ENCODE measurements around the gene FOXI1. TPM values are rescaled to one million over a fixed set of nuclear protein-coding genes. Genes with fewer than 3 reads are reported as not detected.
"Not testable (repeated sequence)": the region's sequence is repeated elsewhere in the genome, so short reads cannot be mapped to it uniquely, and the experiment has no call there.

Gene FOXI1
- total RNA-seq, 2 experiments from 2014 or later: not detected

GRCh38 chr5:170137694-170138214, 32.1 kb downstream of the FOXI1 start:
- no peaks in the 10 kb centered on the region for H3K4me1 Mint-ChIP-seq (ENCODE audit: low read depth)
- H3K9me3 Mint-ChIP-seq: no peaks in the 10 kb centered on the region
- no peaks in the 10 kb centered on the region for H3K27me3 Mint-ChIP-seq (ENCODE audit: low read depth)
- CTCF ChIA-PET: interaction anchor here (1.6 kb wide), 1 partner anchor 39 kb away, joined by 4 read pairs; no protein-coding TSS in a partner anchor
- intact Hi-C loops (cut with micrococcal nuclease): no loop called here
- DNase-seq: no peak
- no peak overlapping the region for H3K4me3 Mint-ChIP-seq
- H3K36me3 Mint-ChIP-seq (ENCODE audit: low read depth): no peaks in the 10 kb centered on the region
- H3K27ac Mint-ChIP-seq: no peak overlapping the region

GRCh38 chr5:170138273-170138672, 32.6 kb downstream of the FOXI1 start:
- CTCF ChIA-PET: interaction anchor here (1.6 kb wide), 1 partner anchor 40 kb away, joined by 4 read pairs; no protein-coding TSS in a partner anchor
- Mint-ChIP-seq H3K27me3 (ENCODE audit: low read depth) (no peaks in the 10 kb centered on the region), H3K36me3 (ENCODE audit: low read depth) (no peaks in the 10 kb centered on the region), H3K4me3 (no peak overlapping the region), H3K9me3 (no peaks in the 10 kb centered on the region), H3K4me1 (ENCODE audit: low read depth) (no peaks in the 10 kb centered on the region), H3K27ac (no peak overlapping the region)
- intact Hi-C loops (cut with micrococcal nuclease): no loop called here
- DNase-seq: no peak

DNA sequence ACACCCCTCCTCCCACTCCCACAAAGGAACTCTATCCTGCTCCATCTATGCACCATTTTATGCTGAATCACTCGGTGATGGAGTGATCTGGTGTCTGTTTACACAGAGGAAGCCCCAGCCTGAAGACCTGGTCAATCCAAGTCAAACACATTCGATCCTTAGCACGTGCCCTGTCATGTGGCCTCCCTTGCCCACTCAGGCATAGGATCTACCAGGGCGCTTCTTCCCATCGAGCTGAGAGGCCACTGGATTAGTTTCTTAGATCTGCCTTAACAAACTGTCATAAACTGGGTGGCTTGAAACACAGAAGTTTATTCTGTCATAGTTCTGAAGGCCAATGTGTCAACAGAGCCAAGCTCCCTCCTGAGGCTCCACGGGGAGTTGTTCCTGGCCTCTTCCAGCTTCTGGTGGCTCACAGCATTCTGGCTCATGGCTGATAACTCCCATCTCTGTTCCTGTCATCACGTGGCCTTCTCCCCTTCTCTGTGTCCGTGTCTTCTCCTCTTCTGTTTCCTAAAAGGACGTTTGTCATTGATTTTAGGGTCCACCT, 34.2 kb downstream of the FOXI1 start:
- Mint-ChIP-seq H3K4me1 (ENCODE audit: low read depth) (no peaks in the 10 kb centered on the region), H3K27me3 (ENCODE audit: low read depth) (no peaks in the 10 kb centered on the region), H3K36me3 (ENCODE audit: low read depth) (no peaks in the 10 kb centered on the region), H3K9me3 (no peaks in the 10 kb centered on the region), H3K4me3 (no peak overlapping the region), H3K27ac (no peak overlapping the region)
- intact Hi-C loops (cut with micrococcal nuclease): no loop called here
- CTCF ChIA-PET: no interaction called here
- DNase-seq: no peak

DNA sequence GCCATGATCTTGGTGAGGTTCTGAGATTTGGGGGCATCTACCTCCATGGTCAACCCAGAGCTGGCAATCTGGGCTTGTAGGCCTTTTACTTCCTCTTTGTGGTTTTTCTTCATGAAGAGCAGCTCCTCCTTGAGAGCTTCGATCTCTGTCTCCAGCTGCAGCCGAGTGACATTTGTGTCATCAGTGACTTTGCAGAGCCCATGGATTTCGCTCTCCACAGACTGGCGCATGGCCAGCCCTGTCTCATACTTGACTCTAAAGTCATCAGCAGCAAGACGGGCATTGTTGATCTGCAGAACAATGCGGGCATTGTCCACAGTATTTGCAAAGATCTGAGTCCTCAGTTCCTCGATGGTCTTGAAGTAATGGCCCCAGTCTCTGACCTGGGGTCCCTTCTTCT, 35.5 kb downstream of the FOXI1 start:
- DNase-seq; H3K27ac Mint-ChIP-seq; CTCF ChIA-PET; H3K4me3 Mint-ChIP-seq; H3K9me3 Mint-ChIP-seq; intact Hi-C loops (cut with micrococcal nuclease); H3K27me3 Mint-ChIP-seq (ENCODE audit: low read depth); H3K36me3 Mint-ChIP-seq (ENCODE audit: low read depth); H3K4me1 Mint-ChIP-seq (ENCODE audit: low read depth): not testable (repeated sequence)

- no peaks in the 10 kb centered on the region for H3K27me3 Mint-ChIP-seq (ENCODE audit: low read depth)
- H3K9me3 Mint-ChIP-seq: no peaks in the 10 kb centered on the region
- H3K27ac Mint-ChIP-seq: no peak overlapping the region
- intact Hi-C loops (cut with micrococcal nuclease): no loop called here
- no peaks in the 10 kb centered on the region for H3K36me3 Mint-ChIP-seq (ENCODE audit: low read depth)
- H3K4me3 Mint-ChIP-seq: no peak overlapping the region
- no peaks in the 10 kb centered on the region for H3K4me1 Mint-ChIP-seq (ENCODE audit: low read depth)
- no peak for DNase-seq
- CTCF ChIA-PET: no interaction called here
Measured at GRCh38 chr5:170141636-170142035, 35.9 kb downstream of the FOXI1 start.

DNA sequence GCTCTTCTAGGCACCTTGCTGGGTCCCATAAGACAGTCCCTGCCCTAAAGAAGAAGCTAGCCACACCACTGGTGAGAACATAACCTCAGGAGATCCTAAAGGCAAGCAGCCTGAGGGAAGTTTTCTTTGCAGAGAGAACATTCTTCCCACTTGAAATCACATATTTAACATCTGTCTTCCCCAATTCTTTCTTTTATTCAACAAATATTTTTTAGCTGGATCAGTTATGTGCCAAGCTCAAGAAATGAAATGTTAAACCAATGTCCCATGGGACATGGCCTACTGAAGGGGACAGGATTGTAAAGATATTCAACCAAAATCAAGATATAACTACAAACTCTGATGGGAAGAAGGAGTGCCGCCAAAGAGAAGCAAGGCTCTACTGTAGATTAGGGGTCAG, 36.5 kb downstream of the FOXI1 start:
- Mint-ChIP-seq H3K9me3 (no peaks in the 10 kb centered on the region), H3K4me3 (no peak overlapping the region), H3K27me3 (ENCODE audit: low read depth) (no peaks in the 10 kb centered on the region), H3K4me1 (ENCODE audit: low read depth) (no peaks in the 10 kb centered on the region), H3K36me3 (ENCODE audit: low read depth) (no peaks in the 10 kb centered on the region), H3K27ac (no peak overlapping the region)
- intact Hi-C loops (cut with micrococcal nuclease): no loop called here
- CTCF ChIA-PET: interaction anchor here (1.2 kb wide), 1 partner anchor 42 kb away, joined by 3 read pairs; no protein-coding TSS in a partner anchor
- DNase-seq: no peak

GRCh38 chr5:170143091-170143490, 37.4 kb downstream of the FOXI1 start:
- H3K4me3 Mint-ChIP-seq: no peak overlapping the region
- no peaks in the 10 kb centered on the region for H3K36me3 Mint-ChIP-seq (ENCODE audit: low read depth)
- no peaks in the 10 kb centered on the region for H3K9me3 Mint-ChIP-seq
- intact Hi-C loops (cut with micrococcal nuclease): no loop called here
- DNase-seq: no peak
- H3K27ac Mint-ChIP-seq: no peak overlapping the region
- CTCF ChIA-PET: interaction anchor here (1.2 kb wide), 1 partner anchor 41 kb away, joined by 3 read pairs; no protein-coding TSS in a partner anchor
- H3K4me1 Mint-ChIP-seq (ENCODE audit: low read depth): no peaks in the 10 kb centered on the region
- H3K27me3 Mint-ChIP-seq (ENCODE audit: low read depth): no peaks in the 10 kb centered on the region

GRCh38 chr5:170143710-170144109, 38.0 kb downstream of the FOXI1 start:
- Mint-ChIP-seq H3K27me3 (ENCODE audit: low read depth) (no peaks in the 10 kb centered on the region), H3K36me3 (ENCODE audit: low read depth) (no peaks in the 10 kb centered on the region), H3K4me3 (no peak overlapping the region), H3K9me3 (no peaks in the 10 kb centered on the region), H3K27ac (no peak overlapping the region), H3K4me1 (ENCODE audit: low read depth) (no peaks in the 10 kb centered on the region)
- intact Hi-C loops (cut with micrococcal nuclease): no loop called here
- DNase-seq: no peak
- CTCF ChIA-PET: no interaction called here

GRCh38 chr5:170144286-170145023, 38.8 kb downstream of the FOXI1 start:
- CTCF ChIA-PET: no interaction called here
- H3K27me3 Mint-ChIP-seq (ENCODE audit: low read depth): no peaks in the 10 kb centered on the region
- no peaks in the 10 kb centered on the region for H3K9me3 Mint-ChIP-seq
- DNase-seq: no peak
- intact Hi-C loops (cut with micrococcal nuclease): no loop called here
- no peaks in the 10 kb centered on the region for H3K4me1 Mint-ChIP-seq (ENCODE audit: low read depth)
- no peak overlapping the region for H3K4me3 Mint-ChIP-seq
- H3K36me3 Mint-ChIP-seq (ENCODE audit: low read depth): no peaks in the 10 kb centered on the region
- no peak overlapping the region for H3K27ac Mint-ChIP-seq

GRCh38 chr5:170145462-170145861, 39.8 kb downstream of the FOXI1 start:
- intact Hi-C loops (cut with micrococcal nuclease): no loop called here
- H3K27ac Mint-ChIP-seq: no peak overlapping the region
- CTCF ChIA-PET: no interaction called here
- H3K9me3 Mint-ChIP-seq: no peaks in the 10 kb centered on the region
- H3K27me3 Mint-ChIP-seq (ENCODE audit: low read depth): no peaks in the 10 kb centered on the region
- no peaks in the 10 kb centered on the region for H3K36me3 Mint-ChIP-seq (ENCODE audit: low read depth)
- H3K4me1 Mint-ChIP-seq (ENCODE audit: low read depth): no peaks in the 10 kb centered on the region
- DNase-seq: no peak
- H3K4me3 Mint-ChIP-seq: no peak overlapping the region

DNA sequence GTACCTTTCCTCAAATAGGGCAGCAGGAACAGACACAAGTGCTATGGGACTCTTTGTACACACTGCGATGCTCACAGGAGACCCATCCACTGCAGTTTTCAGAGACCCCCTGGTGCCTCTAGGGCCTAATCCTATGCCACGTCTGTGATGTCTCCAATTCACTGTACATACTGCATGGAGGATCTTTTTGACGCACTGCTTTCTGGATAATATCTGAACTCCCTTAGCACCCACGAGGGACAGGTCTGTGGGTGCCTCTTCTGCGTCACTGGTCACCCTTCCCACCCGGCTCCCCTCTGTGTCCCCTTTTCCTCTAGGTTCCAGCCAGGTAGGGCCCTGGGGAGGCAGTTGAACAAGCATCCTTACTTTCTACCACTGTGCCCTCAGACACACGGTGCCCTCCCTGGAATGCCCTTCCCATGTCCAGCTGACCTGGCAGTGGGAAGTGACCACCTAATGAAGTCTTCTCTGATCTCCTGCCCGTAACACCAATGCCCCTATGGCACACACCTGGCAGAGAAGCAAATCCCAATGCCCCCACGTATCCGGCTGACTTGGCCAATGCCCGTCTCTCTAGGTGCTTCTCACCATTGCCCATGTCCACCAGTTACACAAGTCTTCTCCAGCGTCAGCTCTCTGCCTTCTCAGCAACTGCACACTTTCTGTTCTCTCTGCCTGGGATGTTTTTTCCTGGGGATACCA, 41.5 kb downstream of the FOXI1 start:
- Mint-ChIP-seq H3K36me3 (ENCODE audit: low read depth) (no peaks in the 10 kb centered on the region), H3K9me3 (no peaks in the 10 kb centered on the region), H3K4me1 (ENCODE audit: low read depth) (no peaks in the 10 kb centered on the region), H3K4me3 (no peak overlapping the region), H3K27ac (no peak overlapping the region), H3K27me3 (ENCODE audit: low read depth) (no peaks in the 10 kb centered on the region)
- intact Hi-C loops (cut with micrococcal nuclease): no loop called here
- CTCF ChIA-PET: no interaction called here
- no peak for DNase-seq

GRCh38 chr5:170147753-170148264, 42.1 kb downstream of the FOXI1 start:
- CTCF ChIA-PET: no interaction called here
- H3K4me3 Mint-ChIP-seq: no peak overlapping the region
- DNase-seq: no peak
- no peak overlapping the region for H3K27ac Mint-ChIP-seq
- H3K9me3 Mint-ChIP-seq: no peaks in the 10 kb centered on the region
- no peaks in the 10 kb centered on the region for H3K27me3 Mint-ChIP-seq (ENCODE audit: low read depth)
- intact Hi-C loops (cut with micrococcal nuclease): no loop called here
- no peaks in the 10 kb centered on the region for H3K4me1 Mint-ChIP-seq (ENCODE audit: low read depth)
- H3K36me3 Mint-ChIP-seq (ENCODE audit: low read depth): no peaks in the 10 kb centered on the region

All from activated naive CD4-positive, alpha-beta T cell treated with anti-CD3 and anti-CD28 coated beads for 36 hours (primary cell).